ENCODE results near the gene TM9SF4.

The TM9SF4 gene

GRCh38 chr20:32127347-32127746 is 17.8 kb downstream of the TM9SF4 start:
- DNase-seq (ENCODE audit: low read depth in 1 of 2, low spot score in 1 of 2), result no peak

GRCh38 chr20:32128167-32128566 is 18.7 kb downstream of the TM9SF4 start:
- DNase-seq (ENCODE audit: low read depth in 1 of 2, low spot score in 1 of 2), result no peak

GRCh38 chr20:32129863-32130262 is 20.3 kb downstream of the TM9SF4 start:
- DNase-seq (ENCODE audit: low read depth in 1 of 2, low spot score in 1 of 2), result no peak

GRCh38 chr20:32130352-32130751 is 20.8 kb downstream of the TM9SF4 start:
- no peak for DNase-seq (ENCODE audit: low read depth in 1 of 2, low spot score in 1 of 2)

- DNase-seq (ENCODE audit: low read depth in 1 of 2, low spot score in 1 of 2), result no peak
Observed at GRCh38 chr20:32130965-32131364, 21.5 kb downstream of the TM9SF4 start.

- DNase-seq (ENCODE audit: low read depth in 1 of 2, low spot score in 1 of 2), result no peak
Observed at GRCh38 chr20:32132911-32133549, 23.5 kb downstream of the TM9SF4 start.

- no peak for DNase-seq (ENCODE audit: low read depth in 1 of 2, low spot score in 1 of 2)
Observed at GRCh38 chr20:32134026-32134425, 24.5 kb downstream of the TM9SF4 start.

GRCh38 chr20:32135983-32136515 is 26.5 kb downstream of the TM9SF4 start:
- no peak for DNase-seq (ENCODE audit: low read depth in 1 of 2, low spot score in 1 of 2)

- no peak for DNase-seq (ENCODE audit: low read depth in 1 of 2, low spot score in 1 of 2)
Observed at GRCh38 chr20:32138921-32139320, 29.4 kb downstream of the TM9SF4 start.

GRCh38 chr20:32139947-32140346 is 30.4 kb downstream of the TM9SF4 start:
- DNase-seq (ENCODE audit: low read depth in 1 of 2, low spot score in 1 of 2), result no peak

GRCh38 chr20:32140603-32141002 is 31.1 kb downstream of the TM9SF4 start:
- no peak for DNase-seq (ENCODE audit: low read depth in 1 of 2, low spot score in 1 of 2)

- DNase-seq (ENCODE audit: low read depth in 1 of 2, low spot score in 1 of 2), result no peak
Observed at GRCh38 chr20:32141465-32141980, 32.0 kb downstream of the TM9SF4 start.

- no peak for DNase-seq (ENCODE audit: low read depth in 1 of 2, low spot score in 1 of 2)
Observed at GRCh38 chr20:32142088-32142487, 32.6 kb downstream of the TM9SF4 start.

- no peak for DNase-seq (ENCODE audit: low read depth in 1 of 2, low spot score in 1 of 2)
Observed at GRCh38 chr20:32142991-32143390, 33.5 kb downstream of the TM9SF4 start.

GRCh38 chr20:32144898-32145662 is 35.6 kb downstream of the TM9SF4 start:
- DNase-seq (ENCODE audit: low read depth in 1 of 2, low spot score in 1 of 2), result no peak

- no peak for DNase-seq (ENCODE audit: low read depth in 1 of 2, low spot score in 1 of 2)
Observed at GRCh38 chr20:32149566-32150170, 40.2 kb downstream of the TM9SF4 start.

GRCh38 chr20:32150291-32150848 is 40.9 kb downstream of the TM9SF4 start:
- no peak for DNase-seq (ENCODE audit: low read depth in 1 of 2, low spot score in 1 of 2)

- no peak for DNase-seq (ENCODE audit: low read depth in 1 of 2, low spot score in 1 of 2)
Observed at GRCh38 chr20:32152421-32153155, 43.1 kb downstream of the TM9SF4 start.

- DNase-seq (ENCODE audit: low read depth in 1 of 2, low spot score in 1 of 2), result no peak
Observed at GRCh38 chr20:32153156-32153665, 43.7 kb downstream of the TM9SF4 start.

GRCh38 chr20:32153771-32154170 is 44.3 kb downstream of the TM9SF4 start:
- no peak for DNase-seq (ENCODE audit: low read depth in 1 of 2, low spot score in 1 of 2)
